GM18499 (cell line): ENCODE measurements around the gene AOPEP.

Source experiments
- ATAC-seq: cut with Tn5 transposase; IDR thresholded peaks from one replicate; pipeline ENCODE4 v1.9.1; 2021; ENCODE audit warnings: moderate number of reproducible peaks; ENCODE audit not compliant: insufficient read depth, unreplicated experiment

AOPEP gene

DNA sequence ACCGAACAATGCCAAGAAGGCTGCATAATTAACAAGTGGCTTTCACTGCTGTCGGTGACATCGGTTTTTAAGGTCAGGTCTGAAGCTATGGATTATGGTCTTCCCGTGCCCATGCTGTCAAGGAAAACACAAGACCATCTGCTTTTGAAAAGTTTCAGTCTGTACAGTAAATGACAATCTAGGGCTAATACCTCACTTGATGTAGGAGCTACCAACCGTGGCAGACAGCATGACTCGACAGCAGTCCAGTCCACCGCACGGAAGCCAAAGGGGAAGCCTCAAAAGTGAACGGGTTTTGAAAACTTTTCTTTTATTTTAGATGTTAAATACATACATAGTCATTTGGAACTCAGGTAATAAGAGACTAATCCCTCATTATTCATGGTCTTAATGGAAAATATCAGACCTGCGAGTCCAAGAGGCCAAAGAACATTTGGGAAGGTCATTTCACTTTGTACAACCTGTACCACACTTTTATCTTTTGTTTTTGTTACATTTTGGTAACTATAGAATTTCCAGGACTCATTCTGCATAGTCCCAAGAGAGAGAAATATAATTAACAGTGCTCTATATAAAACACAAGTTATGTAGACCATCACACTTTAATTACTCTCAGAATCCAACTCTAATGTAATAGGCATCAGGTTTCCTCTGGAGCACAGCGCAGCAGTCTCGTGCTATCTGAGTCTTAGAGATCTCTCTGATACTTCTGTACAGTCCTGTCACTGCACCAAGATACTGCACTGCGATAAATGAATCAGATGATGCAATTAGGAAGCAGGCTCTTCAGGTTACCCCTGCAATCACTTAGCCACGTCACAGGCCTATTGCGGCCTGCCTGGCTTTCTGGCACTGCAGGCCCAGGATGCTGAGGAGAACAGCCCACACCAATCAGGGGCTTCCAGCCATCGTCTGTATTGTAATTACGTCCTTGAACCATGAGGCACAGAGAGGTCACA is 406.1 kb downstream of the AOPEP start:
- no peak for ATAC-seq

DNA sequence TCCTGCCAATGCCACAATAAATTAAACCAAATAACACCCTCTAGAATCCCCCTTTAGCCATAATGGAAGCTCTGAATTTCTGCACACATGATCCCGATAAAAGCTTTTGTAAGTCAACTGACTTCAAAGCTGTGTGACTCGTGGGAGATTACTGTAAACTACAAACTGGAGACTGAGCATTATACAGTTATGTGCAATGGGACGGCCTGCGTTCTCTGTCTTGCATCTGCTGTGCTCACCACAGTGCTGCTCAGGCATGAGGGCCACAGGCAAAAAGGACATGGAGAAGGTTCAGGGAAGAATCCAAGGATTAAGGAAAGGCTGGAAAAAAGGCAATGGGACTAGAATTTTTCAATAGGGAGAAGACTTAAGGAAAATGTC is 406.8 kb downstream of the AOPEP start:
- ATAC-seq: no peak

GRCh38 chr9:95134457-95134881 is 408.0 kb downstream of the AOPEP start:
- ATAC-seq: no peak

- no peak for ATAC-seq
Observed at GRCh38 chr9:95135756-95136155, 409.3 kb downstream of the AOPEP start.
